Loucy (cell line): ENCODE results near the gene ZNF12.

ENCODE experiments used
- CTCF ChIP-seq: fragments of 200-600 bp; sonication (generic); conservative IDR thresholded peaks from 2 replicates; pipeline ENCODE4 v1.5.1; 2014; ENCODE audit warnings: mild to moderate bottlenecking, antibody characterized with exemption, low read length
- EZH2phosphoT487 ChIP-seq: fragments of 200-600 bp; IDR thresholded peaks from 2 replicates; pipeline ENCODE4 v1.6.1; 2018; ENCODE audit warnings: antibody characterized with exemption, mild to moderate bottlenecking, moderate library complexity, borderline replicate concordance

- TF ChIP-seq CTCF, result no peak
- TF ChIP-seq EZH2phosphoT487, result no peak
These were observed 56.7 kb downstream of the ZNF12 start for GRCh38 chr7:6650086-6650485.
